ENCODE results near the gene SDC4. TPM values are rescaled to one million over a fixed set of nuclear protein-coding genes. Genes with fewer than 3 reads are reported as not detected.
A peak's percentile ranks its signal among the peaks of the same experiment; 100 is the strongest.

Gene SDC4
- polyA plus RNA-seq, 1 of the 3 experiments (the other 2 are of a cell fraction), result 131 TPM

- TF ChIP-seq TAF1 (IDR thresholded peaks at IDR 0.05; ENCODE audit: borderline replicate concordance, low read depth, low read length), result no peak
- TF ChIP-seq, protein P1, sequence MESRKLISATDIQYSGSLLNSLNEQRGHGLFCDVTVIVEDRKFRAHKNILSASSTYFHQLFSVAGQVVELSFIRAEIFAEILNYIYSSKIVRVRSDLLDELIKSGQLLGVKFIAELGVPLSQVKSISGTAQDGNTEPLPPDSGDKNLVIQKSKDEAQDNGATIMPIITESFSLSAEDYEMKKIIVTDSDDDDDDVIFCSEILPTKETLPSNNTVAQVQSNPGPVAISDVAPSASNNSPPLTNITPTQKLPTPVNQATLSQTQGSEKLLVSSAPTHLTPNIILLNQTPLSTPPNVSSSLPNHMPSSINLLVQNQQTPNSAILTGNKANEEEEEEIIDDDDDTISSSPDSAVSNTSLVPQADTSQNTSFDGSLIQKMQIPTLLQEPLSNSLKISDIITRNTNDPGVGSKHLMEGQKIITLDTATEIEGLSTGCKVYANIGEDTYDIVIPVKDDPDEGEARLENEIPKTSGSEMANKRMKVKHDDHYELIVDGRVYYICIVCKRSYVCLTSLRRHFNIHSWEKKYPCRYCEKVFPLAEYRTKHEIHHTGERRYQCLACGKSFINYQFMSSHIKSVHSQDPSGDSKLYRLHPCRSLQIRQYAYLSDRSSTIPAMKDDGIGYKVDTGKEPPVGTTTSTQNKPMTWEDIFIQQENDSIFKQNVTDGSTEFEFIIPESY (IDR thresholded peaks at IDR 0.05; ENCODE audit: borderline replicate concordance, low read depth), result no peak
- TF ChIP-seq NRF1 (IDR thresholded peaks at IDR 0.05; ENCODE audit: low read depth, low read length), result no peak
- no peak for TF ChIP-seq IRF3 (IDR thresholded peaks at IDR 0.05; ENCODE audit: low read depth, low read length)
These were observed 2.0 kb upstream of the SDC4 start (continued) for GRCh38 chr20:45350217-45350616.

DNA sequence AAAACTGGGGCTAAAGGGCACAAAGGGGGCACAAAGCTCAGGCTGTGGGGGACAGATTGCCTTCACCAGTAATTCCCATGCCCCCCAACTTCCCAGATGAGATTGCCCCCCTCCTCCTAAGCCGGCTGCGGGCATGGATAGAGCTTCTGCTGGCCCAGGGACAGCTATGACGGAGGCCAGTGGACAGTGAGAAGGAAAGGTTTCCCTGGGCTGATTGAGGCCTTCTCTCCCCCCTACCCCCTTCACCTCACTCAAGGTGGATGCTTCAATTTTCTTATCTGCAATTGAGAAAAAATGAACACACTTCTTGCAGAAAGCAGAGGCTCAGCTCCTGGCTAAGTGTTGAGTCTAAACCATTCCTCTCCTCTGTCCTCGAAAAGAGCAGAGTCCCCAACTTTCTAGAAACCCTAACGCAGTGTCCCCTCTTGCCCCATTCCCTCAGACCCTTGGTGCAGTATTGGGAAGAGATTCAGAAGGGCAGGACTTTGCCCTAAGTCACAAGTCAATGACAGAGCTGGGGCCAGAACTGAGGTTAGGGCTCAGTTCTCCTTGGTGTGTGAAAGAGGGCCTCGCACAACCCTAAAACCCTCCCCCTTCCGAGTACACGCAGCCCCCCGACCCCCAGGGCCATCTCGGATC, 808 bp downstream of the SDC4 start:
- Histone ChIP-seq H3K36me3 (replicated peaks in 1 of 2; ENCODE audit: control insufficient read depth in 1 of 2, insufficient read depth in 2 of 2, low read length in 1 of 2) (no peaks in the 10 kb centered on the region), H3K27me3 (ENCODE audit: insufficient read depth) (no peaks in the 10 kb centered on the region), H3K4me3 (ENCODE audit: low read depth in 2 of 2, low read length in 1 of 2) (peak overlapping the region; percentile 72 to 87), H3F3A (replicated peaks; ENCODE audit: insufficient read depth) (peaks cover 16% of the 10 kb centered on the region), H3K4me2 (peak overlapping the region; percentile 96), H3K27ac (ENCODE audit: low read depth in 2 of 2, low read length in 1 of 2) (peak overlapping the region; percentile 8 to 60; a peak in 3 of 4 replicates), H3K4me1 (ENCODE audit: control insufficient read depth in 1 of 2, insufficient read depth in 2 of 2, low read depth in 1 of 2, low read length in 1 of 2) (peaks cover 47 to 51% of the 10 kb centered on the region in 2 experiments), H4K20me1 (ENCODE audit: insufficient read depth) (peaks cover 5% of the 10 kb centered on the region; the same call in 1 of the 2 replicates), H3K9ac (peak overlapping the region; percentile 96), H3K9me2 (no peaks in the 10 kb centered on the region), H2AFZ (ENCODE audit: low read depth) (peak overlapping the region; percentile 67), H3K9me3 (no peaks in the 10 kb centered on the region), H3K79me2 (ENCODE audit: insufficient read depth) (peaks cover 56% of the 10 kb centered on the region)
- DNase-seq, result peak; percentile 24
- ChIA-PET CTCF (interaction anchor here (0.7 to 3.4 kb wide), 7 partner anchors 13 to 89 kb away, joined by 3 to 22 read pairs (median 4); partner anchors contain the start of gene SYS1), POLR2A (interaction anchor here (0.7 to 1.2 kb wide), 4 partner anchors 10 to 68 kb away, joined by 3 read pairs; partner anchors contain the start of genes PIGT and SYS1)
- TF ChIP-seq FOXJ3 (CRISPR knock-in tag; IDR thresholded peaks at IDR 0.05), result 0 out of 2 replicates have a peak, but pooled peaks have one; percentile 18
- no peak for TF ChIP-seq SMC3 (IDR thresholded peaks at IDR 0.05; ENCODE audit: low read depth, low read length)
- TF ChIP-seq, protein P2, sequence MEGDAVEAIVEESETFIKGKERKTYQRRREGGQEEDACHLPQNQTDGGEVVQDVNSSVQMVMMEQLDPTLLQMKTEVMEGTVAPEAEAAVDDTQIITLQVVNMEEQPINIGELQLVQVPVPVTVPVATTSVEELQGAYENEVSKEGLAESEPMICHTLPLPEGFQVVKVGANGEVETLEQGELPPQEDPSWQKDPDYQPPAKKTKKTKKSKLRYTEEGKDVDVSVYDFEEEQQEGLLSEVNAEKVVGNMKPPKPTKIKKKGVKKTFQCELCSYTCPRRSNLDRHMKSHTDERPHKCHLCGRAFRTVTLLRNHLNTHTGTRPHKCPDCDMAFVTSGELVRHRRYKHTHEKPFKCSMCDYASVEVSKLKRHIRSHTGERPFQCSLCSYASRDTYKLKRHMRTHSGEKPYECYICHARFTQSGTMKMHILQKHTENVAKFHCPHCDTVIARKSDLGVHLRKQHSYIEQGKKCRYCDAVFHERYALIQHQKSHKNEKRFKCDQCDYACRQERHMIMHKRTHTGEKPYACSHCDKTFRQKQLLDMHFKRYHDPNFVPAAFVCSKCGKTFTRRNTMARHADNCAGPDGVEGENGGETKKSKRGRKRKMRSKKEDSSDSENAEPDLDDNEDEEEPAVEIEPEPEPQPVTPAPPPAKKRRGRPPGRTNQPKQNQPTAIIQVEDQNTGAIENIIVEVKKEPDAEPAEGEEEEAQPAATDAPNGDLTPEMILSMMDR (IDR thresholded peaks at IDR 0.05), result no peak
- 47% methylated on average over 6 of the region's 10 CpGs for WGBS (ENCODE audit: low lambda C conversion rate)
